Central memory CD8-positive, alpha-beta T cell (primary cell): ENCODE measurements around the gene NRG3.
"Not testable (repeated sequence)": the region's sequence is repeated elsewhere in the genome, so short reads cannot be mapped to it uniquely, and the experiment has no call there.

Experiments used
- ATAC-seq: fragments of 150-1000 bp; cut with Tn5 transposase; replicated peaks from 2 replicates; pipeline ENCODE4 v1.10.0; 2022; ENCODE audit warnings: mild to moderate bottlenecking, moderate FRiP score, moderate number of reproducible peaks; ENCODE audit not compliant: poor library complexity, severe bottlenecking; ENCODE audit errors: extremely low read depth
- DNase-seq, 2 donors: peaks; one replicate each; pipeline ENCODE4 v3.0.0; 2021; ENCODE audit warnings: low spot score in 2 of 2
- H3K27ac Mint-ChIP-seq: one replicate; pipeline ENCODE4 v1.8.0; 2022; ENCODE audit warnings: low read depth, mild to moderate bottlenecking, moderate library complexity, mixed read lengths
- H3K27me3 Mint-ChIP-seq: one replicate; pipeline ENCODE4 v1.8.0; 2022; ENCODE audit warnings: mixed read lengths
- H3K36me3 Mint-ChIP-seq: one replicate; pipeline ENCODE4 v1.8.0; 2022; ENCODE audit warnings: mild to moderate bottlenecking, moderate library complexity, mixed read lengths; ENCODE audit not compliant: insufficient read depth
- H3K4me1 Mint-ChIP-seq: one replicate; pipeline ENCODE4 v1.8.0; 2022; ENCODE audit warnings: mixed read lengths
- H3K4me3 Mint-ChIP-seq: one replicate; pipeline ENCODE4 v1.8.0; 2022; ENCODE audit warnings: mild to moderate bottlenecking, moderate library complexity, mixed read lengths
- H3K9me3 Mint-ChIP-seq: one replicate; pipeline ENCODE4 v1.8.0; 2022; ENCODE audit warnings: mixed read lengths

NRG3 gene

DNA sequence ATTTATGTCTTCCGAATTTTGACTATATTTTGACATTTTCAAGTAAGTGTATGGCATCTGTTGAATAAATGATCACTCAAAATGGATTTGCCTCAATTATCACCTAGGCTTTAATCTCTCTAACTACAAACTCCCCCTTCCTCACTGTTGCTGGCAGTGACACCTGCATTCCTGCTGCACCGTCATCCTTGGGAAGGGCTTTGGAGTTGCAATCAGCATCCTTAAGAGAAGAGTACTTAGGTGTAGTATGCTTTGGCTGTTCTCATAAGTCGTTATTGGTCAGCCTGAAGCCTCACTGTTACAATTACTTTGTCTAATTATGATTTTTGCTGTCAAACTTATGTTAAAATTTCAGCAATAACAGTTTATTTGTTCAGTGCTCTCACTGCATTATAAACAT, 415.0 kb downstream of the NRG3 start:
- DNase-seq: no peak
- Mint-ChIP-seq H3K36me3 (no peaks in the 10 kb centered on the region), H3K4me3 (no peak overlapping the region), H3K27ac (no peak overlapping the region), H3K27me3 (no peaks in the 10 kb centered on the region), H3K4me1 (no peaks in the 10 kb centered on the region), H3K9me3 (peaks cover 5% of the 10 kb centered on the region)
- no peak for ATAC-seq

- H3K27me3 Mint-ChIP-seq: no peaks in the 10 kb centered on the region
- H3K27ac Mint-ChIP-seq: no peak overlapping the region
- H3K36me3 Mint-ChIP-seq: no peaks in the 10 kb centered on the region
- no peaks in the 10 kb centered on the region for H3K4me1 Mint-ChIP-seq
- no peak for DNase-seq
- ATAC-seq: no peak
- no peak overlapping the region for H3K4me3 Mint-ChIP-seq
- peaks cover 16% of the 10 kb centered on the region for H3K9me3 Mint-ChIP-seq
Measured at GRCh38 chr10:82294874-82295378, 419.9 kb downstream of the NRG3 start.

DNA sequence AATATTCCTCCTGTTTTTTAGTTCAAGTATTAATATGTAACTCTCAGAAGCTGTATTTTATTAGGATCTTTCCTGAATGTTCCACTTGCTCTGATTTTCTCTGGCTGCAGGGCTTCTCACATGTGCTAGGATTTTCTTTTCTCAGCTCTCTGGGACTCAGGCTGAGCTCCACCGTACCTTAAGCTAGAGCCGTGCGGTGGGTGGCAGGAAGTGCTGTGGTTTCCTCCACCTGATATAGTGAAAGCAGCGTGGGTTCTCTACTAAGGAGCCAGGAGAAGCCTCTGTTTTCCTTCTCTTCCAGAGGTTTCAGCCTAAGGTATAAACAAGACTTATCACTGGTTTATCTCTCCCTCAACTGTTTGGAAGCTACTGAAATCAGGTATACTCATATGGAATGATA, 433.6 kb downstream of the NRG3 start:
- no peak for DNase-seq
- no peak for ATAC-seq

DNA sequence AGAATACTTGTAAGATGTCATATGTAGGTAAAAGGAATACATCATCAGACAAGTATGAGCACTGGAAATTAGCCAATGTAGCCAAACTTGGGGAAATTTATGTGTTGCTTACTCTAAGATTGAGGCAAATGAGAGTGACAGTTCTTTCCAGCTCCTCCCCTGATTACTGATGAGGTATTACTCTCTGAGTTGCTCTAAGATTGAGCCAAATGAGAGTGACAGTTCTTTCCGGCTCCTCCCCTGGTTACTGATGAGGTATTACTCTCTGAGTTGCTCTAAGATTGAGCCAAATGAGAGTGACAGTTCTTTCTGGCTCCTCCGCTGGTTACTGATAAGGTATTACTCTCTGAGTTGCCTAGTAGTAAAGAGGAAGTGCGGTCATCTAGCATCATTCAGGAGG, 435.8 kb downstream of the NRG3 start:
- Mint-ChIP-seq H3K36me3 (no peaks in the 10 kb centered on the region), H3K4me3 (no peak overlapping the region)
- no peak for ATAC-seq

More for the DNA sequence above, 433.6 kb downstream of the NRG3 start:
- H3K4me3 Mint-ChIP-seq: no peak overlapping the region
- no peaks in the 10 kb centered on the region for H3K36me3 Mint-ChIP-seq
- no peaks in the 10 kb centered on the region for H3K4me1 Mint-ChIP-seq
- H3K9me3 Mint-ChIP-seq: peaks cover 30% of the 10 kb centered on the region
- no peaks in the 10 kb centered on the region for H3K27me3 Mint-ChIP-seq
- H3K27ac Mint-ChIP-seq: no peak overlapping the region

GRCh38 chr10:82313401-82313800, 438.4 kb downstream of the NRG3 start:
- no peak overlapping the region for H3K4me3 Mint-ChIP-seq
- no peaks in the 10 kb centered on the region for H3K36me3 Mint-ChIP-seq
- peaks cover 30% of the 10 kb centered on the region for H3K9me3 Mint-ChIP-seq
- DNase-seq (no peak), ATAC-seq (no peak)
- H3K4me1 Mint-ChIP-seq: no peaks in the 10 kb centered on the region
- no peaks in the 10 kb centered on the region for H3K27me3 Mint-ChIP-seq
- no peak overlapping the region for H3K27ac Mint-ChIP-seq

More for the DNA sequence above, 435.8 kb downstream of the NRG3 start:
- DNase-seq: no peak
- Mint-ChIP-seq H3K27ac (no peak overlapping the region), H3K27me3 (no peaks in the 10 kb centered on the region), H3K9me3 (peaks cover 30% of the 10 kb centered on the region), H3K4me1 (no peaks in the 10 kb centered on the region)

- Mint-ChIP-seq H3K27me3 (no peaks in the 10 kb centered on the region), H3K9me3 (peaks cover 5% of the 10 kb centered on the region), H3K36me3 (no peaks in the 10 kb centered on the region), H3K4me1 (no peaks in the 10 kb centered on the region), H3K27ac (no peak overlapping the region), H3K4me3 (no peak overlapping the region)
- DNase-seq (no peak), ATAC-seq (no peak)
Measured at GRCh38 chr10:82318534-82318933, 443.5 kb downstream of the NRG3 start.

- ATAC-seq: no peak
- Mint-ChIP-seq H3K9me3 (peaks cover 5% of the 10 kb centered on the region), H3K4me1 (no peaks in the 10 kb centered on the region), H3K4me3 (no peak overlapping the region), H3K27ac (no peak overlapping the region), H3K27me3 (no peaks in the 10 kb centered on the region), H3K36me3 (no peaks in the 10 kb centered on the region)
- DNase-seq: no peak
Measured at GRCh38 chr10:82319074-82319473, 444.1 kb downstream of the NRG3 start.

GRCh38 chr10:82319562-82319961, 444.6 kb downstream of the NRG3 start:
- no peak for ATAC-seq
- Mint-ChIP-seq H3K27ac (no peak overlapping the region), H3K36me3 (no peaks in the 10 kb centered on the region), H3K9me3 (peaks cover 8% of the 10 kb centered on the region), H3K27me3 (no peaks in the 10 kb centered on the region), H3K4me1 (no peaks in the 10 kb centered on the region), H3K4me3 (no peak overlapping the region)
- DNase-seq: no peak

DNA sequence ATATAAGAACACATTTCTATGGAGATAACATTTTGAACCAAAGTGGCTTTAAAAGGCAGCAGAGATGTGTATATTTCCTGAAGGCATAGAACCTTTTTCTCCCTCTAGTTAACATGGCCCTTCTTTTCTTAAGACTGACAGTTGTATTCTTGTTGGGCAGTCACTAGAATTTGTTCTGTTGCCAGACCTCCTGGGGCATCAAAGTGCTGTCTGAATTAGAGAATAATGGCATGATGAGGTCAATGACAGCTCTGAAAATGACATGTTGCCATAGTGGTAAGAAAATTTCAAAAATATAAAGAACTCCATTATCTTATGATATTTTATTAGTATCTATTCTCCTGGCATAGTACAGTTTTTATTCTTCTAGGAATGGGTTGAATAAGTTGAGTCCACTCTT, 446.7 kb downstream of the NRG3 start:
- no peak overlapping the region for H3K4me3 Mint-ChIP-seq
- H3K27me3 Mint-ChIP-seq: no peaks in the 10 kb centered on the region
- DNase-seq: no peak
- peaks cover 15% of the 10 kb centered on the region for H3K9me3 Mint-ChIP-seq
- no peaks in the 10 kb centered on the region for H3K36me3 Mint-ChIP-seq
- no peak for ATAC-seq
- H3K4me1 Mint-ChIP-seq: no peaks in the 10 kb centered on the region
- H3K27ac Mint-ChIP-seq: no peak overlapping the region

DNA sequence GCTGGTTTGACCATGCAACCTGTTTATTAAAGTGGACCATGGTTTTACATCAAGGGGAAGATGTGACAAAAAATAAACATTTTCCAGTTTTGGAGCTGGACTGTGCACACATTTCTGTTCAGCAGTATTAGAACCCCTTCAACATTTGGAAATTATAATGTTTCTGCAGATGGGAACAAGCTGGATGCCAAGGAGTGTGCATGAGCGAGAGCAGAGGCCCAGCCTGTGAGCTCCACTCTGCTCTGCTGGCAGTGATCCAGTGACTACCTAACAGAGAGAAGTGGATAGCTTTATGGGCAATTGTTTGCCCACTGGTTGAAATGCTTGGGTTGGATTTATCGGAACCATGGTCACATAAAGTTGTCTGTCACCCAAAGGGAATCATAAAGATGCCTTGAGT, 456.7 kb downstream of the NRG3 start:
- Mint-ChIP-seq H3K9me3 (peaks cover 10% of the 10 kb centered on the region), H3K4me1 (no peaks in the 10 kb centered on the region), H3K4me3 (no peak overlapping the region), H3K27me3 (no peaks in the 10 kb centered on the region), H3K36me3 (no peaks in the 10 kb centered on the region), H3K27ac (no peak overlapping the region)
- ATAC-seq: no peak
- DNase-seq: no peak

DNA sequence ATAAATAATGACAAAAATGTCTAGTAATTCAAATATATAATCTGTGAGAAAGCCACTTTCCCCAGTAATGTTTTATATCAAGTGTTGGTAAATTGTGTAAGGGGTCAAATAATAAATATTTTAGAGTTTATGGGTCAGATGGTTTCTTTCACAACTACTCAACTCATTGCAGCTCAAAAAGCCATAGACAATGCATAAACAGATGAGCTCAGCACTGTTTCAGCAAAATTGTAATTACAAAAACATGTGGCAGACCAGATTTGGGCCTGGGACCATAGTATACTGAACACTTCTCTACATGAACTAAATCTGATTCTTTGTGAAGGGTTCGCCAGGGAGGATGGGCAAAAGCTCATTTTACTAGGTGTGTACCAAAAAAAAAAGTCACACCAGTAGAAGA, 460.8 kb downstream of the NRG3 start:
- H3K36me3 Mint-ChIP-seq: no peaks in the 10 kb centered on the region
- no peaks in the 10 kb centered on the region for H3K4me1 Mint-ChIP-seq
- no peaks in the 10 kb centered on the region for H3K27me3 Mint-ChIP-seq
- no peak overlapping the region for H3K4me3 Mint-ChIP-seq
- no peak for DNase-seq
- no peak overlapping the region for H3K27ac Mint-ChIP-seq
- no peak for ATAC-seq
- peaks cover 27% of the 10 kb centered on the region for H3K9me3 Mint-ChIP-seq

GRCh38 chr10:82340166-82340565, 465.2 kb downstream of the NRG3 start:
- no peak for ATAC-seq
- no peaks in the 10 kb centered on the region for H3K36me3 Mint-ChIP-seq
- H3K4me1 Mint-ChIP-seq: no peaks in the 10 kb centered on the region
- no peak overlapping the region for H3K4me3 Mint-ChIP-seq
- no peak for DNase-seq
- peaks cover 26% of the 10 kb centered on the region for H3K9me3 Mint-ChIP-seq
- no peaks in the 10 kb centered on the region for H3K27me3 Mint-ChIP-seq
- H3K27ac Mint-ChIP-seq: no peak overlapping the region

DNA sequence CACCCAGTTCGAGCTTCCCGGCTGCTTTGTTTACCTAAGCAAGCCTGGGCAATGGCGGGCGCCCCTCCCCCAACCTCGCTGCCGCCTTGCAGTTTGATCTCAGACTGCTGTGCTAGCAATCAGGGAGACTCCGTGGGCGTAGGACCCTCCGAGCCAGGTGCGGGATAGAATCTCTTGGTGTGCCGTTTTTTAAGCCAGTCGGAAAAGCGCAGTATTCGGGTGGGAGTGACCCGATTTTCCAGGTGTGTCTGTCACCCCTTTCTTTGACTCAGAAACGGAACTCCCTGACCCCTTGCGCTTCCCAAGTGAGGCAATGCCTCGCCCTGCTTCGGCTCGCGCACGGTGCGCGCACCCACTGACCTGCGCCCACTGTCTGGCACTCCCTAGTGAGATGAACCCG, 474.6 kb downstream of the NRG3 start:
- not testable (repeated sequence) for DNase-seq, H3K4me1 Mint-ChIP-seq, ATAC-seq, H3K4me3 Mint-ChIP-seq, H3K27ac Mint-ChIP-seq, H3K27me3 Mint-ChIP-seq, H3K36me3 Mint-ChIP-seq
- peaks cover 16% of the 10 kb centered on the region for H3K9me3 Mint-ChIP-seq

GRCh38 chr10:82353381-82353780, 478.4 kb downstream of the NRG3 start:
- DNase-seq (no peak), ATAC-seq (no peak)
- no peaks in the 10 kb centered on the region for H3K4me1 Mint-ChIP-seq
- H3K36me3 Mint-ChIP-seq: no peaks in the 10 kb centered on the region
- peaks cover 22% of the 10 kb centered on the region for H3K9me3 Mint-ChIP-seq
- no peak overlapping the region for H3K27ac Mint-ChIP-seq
- no peak overlapping the region for H3K4me3 Mint-ChIP-seq
- no peaks in the 10 kb centered on the region for H3K27me3 Mint-ChIP-seq
